HEK293T (cell line): Measurements from ENCODE around the gene DOCK1.

ENCODE experiments used
- CTCF ChIA-PET: fragments of 350-600 bp; formaldehyde crosslinking; extraction: SDS; loops from one replicate; lab custom pipeline; 2021; ENCODE audit warnings: antibody characterized with exemption, inconsistent platforms; lab: Yijun Ruan, JAX
- POLR2A ChIA-PET: fragments of 350-600 bp; formaldehyde crosslinking; extraction: SDS; loops from one replicate; lab custom pipeline; 2020; ENCODE audit warnings: antibody characterized with exemption, inconsistent platforms; lab: Yijun Ruan, JAX
- DNase-seq: peaks from one replicate; pipeline ENCODE4 v3.0.0; 2012; ENCODE audit warnings: mixed read lengths; ENCODE audit errors: extremely low spot score
- ARNT ChIP-seq: fragments of 450-650 bp; IDR thresholded peaks from 2 replicates; pipeline ENCODE4 v1.6.1; 2017; ENCODE audit warnings: mild to moderate bottlenecking
- BHLHE40 ChIP-seq: fragments of 450-650 bp; IDR thresholded peaks from 2 replicates; pipeline ENCODE4 v1.6.1; 2016; ENCODE audit warnings: mild to moderate bottlenecking, moderate library complexity, borderline replicate concordance
- CTBP1 ChIP-seq: fragments of 450-650 bp; IDR thresholded peaks from 2 replicates; pipeline ENCODE4 v1.6.1; 2016; ENCODE audit warnings: borderline replicate concordance
- ELF4 ChIP-seq: fragments of 450-650 bp; IDR thresholded peaks from 2 replicates; pipeline ENCODE4 v1.6.1; 2017; ENCODE audit warnings: antibody characterized with exemption
- FOXA1 ChIP-seq: fragments of 450-650 bp; IDR thresholded peaks from 2 replicates; pipeline ENCODE4 v1.6.1; 2016; ENCODE audit warnings: mild to moderate bottlenecking
- FOXK2 ChIP-seq: fragments of 450-650 bp; IDR thresholded peaks from 2 replicates; pipeline ENCODE4 v1.6.1; 2016; ENCODE audit warnings: mild to moderate bottlenecking
- FOXM1 ChIP-seq: fragments of 450-650 bp; IDR thresholded peaks from 2 replicates; pipeline ENCODE4 v1.6.1; 2017; ENCODE audit warnings: mild to moderate bottlenecking, borderline replicate concordance
- HDGF ChIP-seq: fragments of 450-650 bp; IDR thresholded peaks from 2 replicates; pipeline ENCODE4 v1.6.1; 2017; ENCODE audit warnings: antibody characterized with exemption, borderline replicate concordance
- L3MBTL2 ChIP-seq: fragments of 450-650 bp; conservative IDR thresholded peaks from 2 replicates; pipeline ENCODE4 v1.6.1; 2016; ENCODE audit warnings: mild to moderate bottlenecking
- LEF1 ChIP-seq: fragments of 450-650 bp; IDR thresholded peaks from 2 replicates; pipeline ENCODE4 v1.6.1; 2017; ENCODE audit warnings: mild to moderate bottlenecking, borderline replicate concordance
- NFRKB ChIP-seq: fragments of 450-650 bp; IDR thresholded peaks from 2 replicates; pipeline ENCODE4 v1.6.1; 2016; ENCODE audit warnings: mild to moderate bottlenecking, moderate library complexity
- PKNOX1 ChIP-seq: fragments of 450-650 bp; IDR thresholded peaks from 2 replicates; pipeline ENCODE4 v1.6.1; 2016
- SP1 ChIP-seq: fragments of 450-650 bp; IDR thresholded peaks from 2 replicates; pipeline ENCODE4 v1.6.1; 2017
- SUZ12 ChIP-seq: fragments of 450-650 bp; IDR thresholded peaks from 2 replicates; pipeline ENCODE4 v1.6.1; 2016; ENCODE audit warnings: mild to moderate bottlenecking
- TARDBP ChIP-seq: fragments of 450-650 bp; IDR thresholded peaks from 2 replicates; pipeline ENCODE4 v1.6.1; 2016
- ZNF384 ChIP-seq: fragments of 450-650 bp; IDR thresholded peaks from 2 replicates; pipeline ENCODE4 v1.6.1; 2016

DOCK1 gene

GRCh38 chr10:127193125-127193524 lies 287.9 kb downstream of the DOCK1 start:
- ChIA-PET CTCF (no interaction called here), POLR2A (no interaction called here)

GRCh38 chr10:127194111-127194510 lies 288.9 kb downstream of the DOCK1 start:
- TF ChIP-seq SUZ12 = no peak
- TF ChIP-seq HDGF = no peak
- no peak for TF ChIP-seq ARNT
- TF ChIP-seq BHLHE40 = no peak
- no peak for TF ChIP-seq ZNF384
- TF ChIP-seq L3MBTL2 = no peak
- TF ChIP-seq NFRKB = no peak
- TF ChIP-seq TARDBP = no peak
- no peak for TF ChIP-seq FOXM1
- no peak for TF ChIP-seq SP1
- no peak for TF ChIP-seq ELF4
- no peak for TF ChIP-seq LEF1
- no peak for TF ChIP-seq FOXA1
- no peak for TF ChIP-seq FOXK2
- no peak for TF ChIP-seq CTBP1
- TF ChIP-seq PKNOX1 = no peak
- DNase-seq = no peak
- POLR2A ChIA-PET = no interaction called here
- CTCF ChIA-PET = no interaction called here

More at GRCh38 chr10:127193125-127193524, 287.9 kb downstream of the DOCK1 start:
- no peak for TF ChIP-seq ELF4
- no peak for DNase-seq

DNA sequence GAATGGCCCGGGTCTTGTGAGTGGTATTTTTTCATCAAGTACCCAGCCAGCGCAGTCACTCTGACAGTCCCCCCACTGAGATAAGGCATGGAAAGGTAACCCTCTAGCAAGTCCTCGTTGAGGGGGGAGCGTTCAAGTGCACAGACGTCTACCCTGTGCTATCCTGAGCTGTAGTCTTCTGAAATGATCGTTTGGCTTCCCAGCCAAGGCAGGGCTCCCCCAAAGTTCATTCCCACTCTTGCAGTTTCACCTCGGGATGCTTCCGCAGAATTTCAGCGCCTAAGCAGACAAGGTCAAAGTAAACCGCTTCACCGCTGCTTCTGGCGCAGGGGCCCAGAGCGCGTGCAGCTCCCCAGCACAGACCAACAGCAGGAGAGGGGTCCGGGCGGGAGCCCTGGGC lies 289.4 kb downstream of the DOCK1 start:
- POLR2A ChIA-PET = no interaction called here
- TF ChIP-seq CTBP1 (no peak), FOXA1 (no peak), ARNT (no peak), LEF1 (no peak), PKNOX1 (no peak), HDGF (no peak), ELF4 (no peak)
- CTCF ChIA-PET = no interaction called here
- no peak for DNase-seq

DNA sequence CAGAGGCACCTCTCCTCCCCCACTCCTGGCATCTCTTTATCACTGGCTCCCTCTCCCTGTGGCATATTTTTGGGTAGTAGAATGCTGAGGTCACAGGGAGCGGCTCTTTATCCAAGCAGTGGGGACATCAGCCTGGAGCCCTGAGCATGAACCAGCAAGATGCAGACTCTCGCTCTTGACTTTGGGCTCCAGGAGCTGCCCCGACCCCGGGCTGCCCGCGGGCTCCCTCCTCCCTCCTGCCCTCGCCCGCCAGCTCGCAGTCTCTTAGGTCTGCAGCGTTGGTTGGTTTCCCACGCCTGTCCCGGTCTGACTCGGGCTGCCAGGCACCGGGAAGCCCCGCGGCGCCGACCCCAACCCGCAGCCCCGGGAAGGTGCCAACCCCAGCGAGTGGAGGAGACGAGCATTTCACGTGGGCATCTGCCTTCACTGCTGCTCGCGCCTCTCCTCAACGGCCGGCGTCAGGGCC lies 289.8 kb downstream of the DOCK1 start:
- TF ChIP-seq ZNF384 (no peak), SUZ12 (no peak), HDGF (no peak), TARDBP (no peak), LEF1 (no peak), CTBP1 (no peak), FOXA1 (no peak), SP1 (no peak), BHLHE40 (no peak), ELF4 (no peak), L3MBTL2 (no peak)
- no peak for DNase-seq
- ChIA-PET POLR2A (no interaction called here), CTCF (no interaction called here)

GRCh38 chr10:127195571-127196281 lies 290.5 kb downstream of the DOCK1 start:
- ChIA-PET POLR2A (no interaction called here), CTCF (no interaction called here)
- TF ChIP-seq FOXM1 = no peak
- no peak for TF ChIP-seq SUZ12
- TF ChIP-seq FOXA1 = no peak
- TF ChIP-seq NFRKB = no peak
- no peak for TF ChIP-seq CTBP1
- peak; percentile 15 for DNase-seq

GRCh38 chr10:127196282-127197153 lies 291.3 kb downstream of the DOCK1 start, which contains the start of gene INSYN2A:
INSYN2A (minus strand) TSS chr10:127196591; CDS start chr10:127176395, 20,196 bp downstream.
- peak; percentile 69 for DNase-seq
- TF ChIP-seq ELF4 (no peak), NFRKB (no peak), ZNF384 (no peak), LEF1 (no peak), CTBP1 (no peak), FOXK2 (no peak), FOXM1 (no peak), FOXA1 (no peak), SP1 (no peak), ARNT (no peak), SUZ12 (no peak), L3MBTL2 (no peak), BHLHE40 (no peak), HDGF (no peak), TARDBP (no peak)
- CTCF ChIA-PET = interaction anchor here (0.6 to 1.0 kb wide), 2 partner anchors 8 to 146 kb away, joined by 3 to 5 read pairs; no protein-coding TSS in a partner anchor
- POLR2A ChIA-PET = no interaction called here
